IgD-negative memory B cell (primary cell): ENCODE results near the gene PTPDC1. TPM values are rescaled to one million over a fixed set of nuclear protein-coding genes. Genes with fewer than 3 reads are reported as not detected.

Experiments
- H3K27ac Mint-ChIP-seq, 3 donors: one replicate each; pipeline ENCODE4 v1.8.0; 2020 to 2022; ENCODE audit warnings: mild to moderate bottlenecking in 3 of 3, mixed read lengths in 3 of 3, moderate library complexity in 1 of 3
- H3K27me3 Mint-ChIP-seq: one replicate; pipeline ENCODE4 v1.8.0; 2021; ENCODE audit warnings: mixed read lengths
- H3K36me3 Mint-ChIP-seq: one replicate; pipeline ENCODE4 v1.8.0; 2020; ENCODE audit warnings: mild to moderate bottlenecking, mixed read lengths
- H3K4me1 Mint-ChIP-seq, 3 donors: one replicate each; pipeline ENCODE4 v1.8.0; 2020 to 2022; ENCODE audit warnings: mixed read lengths in 3 of 3, mild to moderate bottlenecking in 1 of 3
- H3K4me3 Mint-ChIP-seq, 4 donors: one replicate each; pipeline ENCODE4 v1.8.0; 2020 to 2022; ENCODE audit warnings: mild to moderate bottlenecking in 4 of 4, mixed read lengths in 4 of 4, moderate library complexity in 3 of 4
- H3K9me3 Mint-ChIP-seq, 3 donors: one replicate each; pipeline ENCODE4 v1.8.0; 2020 to 2021; ENCODE audit warnings: mixed read lengths in 3 of 3, mild to moderate bottlenecking in 1 of 3
- polyA plus RNA-seq: library from polyadenylated mRNA; unstranded; fragments of 300-500 nt; fragmentation: Illumina TruSeq; gene quantifications from one replicate; pipeline ENCODE4 v1.2.3, GENCODE V29; 2021

PTPDC1 gene
- polyA plus RNA-seq, 1 donor from 2014 or later: 2.7 TPM

- no peaks in the 10 kb centered on the region for H3K27me3 Mint-ChIP-seq
- H3K9me3 Mint-ChIP-seq: no peaks in the 10 kb centered on the region
- peaks cover 20 to 30% (median 21%) of the 10 kb centered on the region in 3 donors for H3K4me1 Mint-ChIP-seq
- no peak overlapping the region for H3K4me3 Mint-ChIP-seq
- peaks cover 1% of the 10 kb centered on the region for H3K36me3 Mint-ChIP-seq
- H3K27ac Mint-ChIP-seq: no peak overlapping the region
Observed at GRCh38 chr9:94145640-94146039, 61.4 kb downstream of the PTPDC1 start.

- Mint-ChIP-seq H3K9me3 (no peaks in the 10 kb centered on the region), H3K4me3 (peak overlapping the region in 1 of 4 donors; percentile 68), H3K4me1 (peaks cover 17 to 33% (median 21%) of the 10 kb centered on the region in 3 donors), H3K27me3 (no peaks in the 10 kb centered on the region), H3K36me3 (no peaks in the 10 kb centered on the region), H3K27ac (no peak overlapping the region)
Observed at GRCh38 chr9:94147776-94148175, 63.5 kb downstream of the PTPDC1 start.

GRCh38 chr9:94148419-94148818 lies 64.2 kb downstream of the PTPDC1 start:
- H3K9me3 Mint-ChIP-seq: no peaks in the 10 kb centered on the region
- peaks cover 17 to 37% (median 24%) of the 10 kb centered on the region in 3 donors for H3K4me1 Mint-ChIP-seq
- no peaks in the 10 kb centered on the region for H3K27me3 Mint-ChIP-seq
- peak overlapping the region in 1 of 3 donors; percentile 54 for H3K27ac Mint-ChIP-seq
- H3K4me3 Mint-ChIP-seq: peak overlapping the region in 2 of 4 donors; percentile 8 to 39
- no peaks in the 10 kb centered on the region for H3K36me3 Mint-ChIP-seq

- H3K9me3 Mint-ChIP-seq: peaks cover 0 to 4% (median 0%) of the 10 kb centered on the region in 3 donors
- peak overlapping the region in 3 of 4 donors; percentile 39 to 80 (median 78) for H3K4me3 Mint-ChIP-seq
- H3K4me1 Mint-ChIP-seq: peaks cover 23 to 50% (median 35%) of the 10 kb centered on the region in 3 donors
- H3K36me3 Mint-ChIP-seq: no peaks in the 10 kb centered on the region
- H3K27me3 Mint-ChIP-seq: no peaks in the 10 kb centered on the region
- peak overlapping the region in 2 of 3 donors; percentile 51 to 61 for H3K27ac Mint-ChIP-seq
Observed at GRCh38 chr9:94149696-94150095, 65.4 kb downstream of the PTPDC1 start.

GRCh38 chr9:94150279-94150828 lies 66.1 kb downstream of the PTPDC1 start:
- peaks cover 0 to 4% (median 0%) of the 10 kb centered on the region in 3 donors for H3K9me3 Mint-ChIP-seq
- H3K27ac Mint-ChIP-seq: no peak overlapping the region
- H3K36me3 Mint-ChIP-seq: no peaks in the 10 kb centered on the region
- peak overlapping the region in 1 of 4 donors; percentile 78 for H3K4me3 Mint-ChIP-seq
- H3K4me1 Mint-ChIP-seq: peaks cover 24 to 50% (median 34%) of the 10 kb centered on the region in 3 donors
- H3K27me3 Mint-ChIP-seq: no peaks in the 10 kb centered on the region

- no peak overlapping the region for H3K27ac Mint-ChIP-seq
- no peaks in the 10 kb centered on the region for H3K36me3 Mint-ChIP-seq
- no peaks in the 10 kb centered on the region for H3K27me3 Mint-ChIP-seq
- peak overlapping the region in 1 of 4 donors; percentile 65 for H3K4me3 Mint-ChIP-seq
- peaks cover 0 to 4% (median 0%) of the 10 kb centered on the region in 3 donors for H3K9me3 Mint-ChIP-seq
- H3K4me1 Mint-ChIP-seq: peaks cover 27 to 48% (median 34%) of the 10 kb centered on the region in 3 donors
Observed at GRCh38 chr9:94150890-94151650, 66.8 kb downstream of the PTPDC1 start.

- H3K4me1 Mint-ChIP-seq: peaks cover 27 to 52% (median 33%) of the 10 kb centered on the region in 3 donors
- peak overlapping the region; percentile 11 to 86 (median 26) for H3K4me3 Mint-ChIP-seq
- H3K9me3 Mint-ChIP-seq: peaks cover 0 to 4% (median 0%) of the 10 kb centered on the region in 3 donors
- no peaks in the 10 kb centered on the region for H3K36me3 Mint-ChIP-seq
- H3K27me3 Mint-ChIP-seq: no peaks in the 10 kb centered on the region
- H3K27ac Mint-ChIP-seq: peak overlapping the region; percentile 27 to 92 (median 91)
Observed at GRCh38 chr9:94153905-94154304, 69.6 kb downstream of the PTPDC1 start.

GRCh38 chr9:94156348-94157049 lies 72.2 kb downstream of the PTPDC1 start:
- H3K4me3 Mint-ChIP-seq: no peak overlapping the region

GRCh38 chr9:94157050-94157801 lies 73.0 kb downstream of the PTPDC1 start:
- Mint-ChIP-seq H3K36me3 (no peaks in the 10 kb centered on the region), H3K4me1 (peaks cover 19 to 32% (median 20%) of the 10 kb centered on the region in 3 donors), H3K4me3 (no peak overlapping the region), H3K9me3 (peaks cover 0 to 4% (median 0%) of the 10 kb centered on the region in 3 donors), H3K27ac (no peak overlapping the region), H3K27me3 (no peaks in the 10 kb centered on the region)

More at GRCh38 chr9:94156348-94157049, 72.2 kb downstream of the PTPDC1 start:
- no peaks in the 10 kb centered on the region for H3K27me3 Mint-ChIP-seq
- H3K9me3 Mint-ChIP-seq: peaks cover 0 to 4% (median 0%) of the 10 kb centered on the region in 3 donors
- no peaks in the 10 kb centered on the region for H3K36me3 Mint-ChIP-seq
- peaks cover 19 to 32% (median 22%) of the 10 kb centered on the region in 3 donors for H3K4me1 Mint-ChIP-seq
- peak overlapping the region in 1 of 3 donors; percentile 39 for H3K27ac Mint-ChIP-seq

Other genes with a start within 250 kb of the PTPDC1 start
- 0.33 TPM for gene BARX1, start 129.1 kb upstream of the PTPDC1 start, polyA plus RNA-seq
- 3.2 TPM for gene ZNF169, start 174.8 kb downstream of the PTPDC1 start, polyA plus RNA-seq
- not detected for gene NUTM2F, start 244.2 kb downstream of the PTPDC1 start, polyA plus RNA-seq